Uterus (tissue), 2 donors: ENCODE data around the gene HMMR.
"Not testable (repeated sequence)": the region's sequence is repeated elsewhere in the genome, so short reads cannot be mapped to it uniquely, and the experiment has no call there.

Source experiments
- CTCF ChIP-seq, 4 experiments: fragments of 200-600 bp in 2 of 4; fragments of 450-650 bp in 2 of 4; sonication (generic) in 2 of 4; IDR thresholded peaks; one replicate each; pipeline ENCODE4 v1.5.1; 2016 to 2019; ENCODE audit warnings: antibody characterized with exemption in 4 of 4, mild to moderate bottlenecking in 2 of 4, moderate library complexity in 1 of 4
- POLR2A ChIP-seq, 2 donors: fragments of 450-650 bp; IDR thresholded peaks; one replicate each; pipeline ENCODE4 v1.6.1; 2016; ENCODE audit warnings: antibody characterized with exemption in 2 of 2, mild to moderate bottlenecking in 1 of 2, moderate library complexity in 1 of 2

- not testable (repeated sequence) for TF ChIP-seq CTCF, POLR2A (IDR thresholded peaks at IDR 0.05)
These were observed 76.0 kb downstream of the HMMR start for GRCh38 chr5:163536442-163536841.
